NCI-H1092 treated with DMSO at 0.1 percent for 48 hours (cell line): ENCODE results near the gene RAPGEF1.

Experiments
- DNase-seq: peaks from one replicate; lab custom pipeline; 2025; lab: John Stamatoyannopoulos, UW

RAPGEF1 gene

DNA sequence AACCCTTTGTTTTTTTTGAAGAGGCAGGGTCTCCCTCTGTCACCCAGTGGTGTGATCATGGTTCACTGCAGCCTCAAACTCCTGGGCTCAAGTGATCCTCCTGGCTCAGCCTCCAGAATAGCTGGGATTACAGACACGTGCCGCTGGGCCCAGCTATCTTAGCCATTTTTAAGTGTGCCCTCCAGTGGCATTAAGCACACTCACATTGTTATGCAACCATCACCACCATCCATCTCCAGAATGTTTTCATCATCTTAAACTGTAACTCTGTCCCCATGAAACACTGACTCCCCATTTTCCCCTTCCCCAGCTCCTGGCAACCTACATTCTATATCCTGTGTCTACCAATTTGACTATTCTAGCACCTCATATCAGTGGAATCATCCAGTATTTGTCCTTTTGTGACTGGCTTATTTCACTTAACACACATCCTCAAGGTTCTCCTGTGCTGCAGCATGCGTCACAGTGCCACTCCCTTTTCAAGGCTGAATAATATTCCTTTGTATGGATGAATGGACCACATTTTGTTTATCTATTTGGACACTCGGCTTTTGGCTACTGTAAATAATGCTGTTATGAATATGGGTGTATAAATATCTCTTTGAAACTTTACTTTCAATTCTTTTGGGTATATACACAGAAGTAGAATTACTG is 12.5 kb upstream of the RAPGEF1 start:
- DNase-seq = no peak

DNA sequence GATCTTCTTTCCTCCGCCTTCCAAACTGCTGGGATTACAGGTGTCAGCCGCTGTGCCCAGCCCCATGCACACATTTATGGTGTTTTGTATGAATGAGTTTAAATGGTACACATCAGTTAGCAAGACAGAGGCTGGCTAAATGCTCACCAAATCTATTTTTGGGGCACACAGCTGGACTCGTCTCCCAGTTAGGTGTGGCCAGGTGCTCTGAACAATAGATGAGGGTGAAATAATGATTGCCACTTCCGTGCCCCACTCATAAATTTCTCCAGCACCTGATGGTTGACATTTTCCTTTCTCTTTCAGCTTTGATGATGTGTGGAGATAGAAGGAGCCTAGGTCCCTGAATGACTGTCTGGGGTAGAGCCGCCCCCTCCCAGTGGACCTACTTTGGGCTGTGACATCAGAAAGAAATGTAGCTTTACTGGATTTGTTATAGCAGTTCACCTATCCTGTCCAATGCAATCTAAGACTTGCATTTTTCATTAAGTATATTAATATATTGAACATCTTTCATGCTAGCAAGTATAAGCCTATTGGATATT is 8.6 kb upstream of the RAPGEF1 start:
- no peak for DNase-seq

DNA sequence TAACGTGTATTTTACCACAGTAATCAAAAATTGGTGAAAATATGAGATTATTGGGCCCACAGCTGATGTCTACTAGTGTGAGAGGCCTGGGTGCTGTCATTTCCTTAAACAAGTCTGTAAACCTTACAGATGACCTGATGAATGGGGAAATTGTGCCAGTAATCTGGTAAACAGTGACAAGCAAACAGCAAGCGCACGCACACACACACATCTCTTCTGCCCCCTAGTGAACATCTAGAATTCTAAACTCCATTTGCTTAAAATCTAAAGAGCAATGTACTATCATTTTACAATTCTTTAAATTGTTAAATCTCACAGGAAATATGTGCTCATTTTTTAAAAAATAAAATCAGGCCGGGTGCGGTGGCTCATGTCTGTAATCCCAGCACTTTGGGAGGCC is 7.5 kb upstream of the RAPGEF1 start:
- DNase-seq = peak; percentile 55

GRCh38 chr9:131745610-131746009 is 5.7 kb upstream of the RAPGEF1 start:
- DNase-seq = no peak

DNA sequence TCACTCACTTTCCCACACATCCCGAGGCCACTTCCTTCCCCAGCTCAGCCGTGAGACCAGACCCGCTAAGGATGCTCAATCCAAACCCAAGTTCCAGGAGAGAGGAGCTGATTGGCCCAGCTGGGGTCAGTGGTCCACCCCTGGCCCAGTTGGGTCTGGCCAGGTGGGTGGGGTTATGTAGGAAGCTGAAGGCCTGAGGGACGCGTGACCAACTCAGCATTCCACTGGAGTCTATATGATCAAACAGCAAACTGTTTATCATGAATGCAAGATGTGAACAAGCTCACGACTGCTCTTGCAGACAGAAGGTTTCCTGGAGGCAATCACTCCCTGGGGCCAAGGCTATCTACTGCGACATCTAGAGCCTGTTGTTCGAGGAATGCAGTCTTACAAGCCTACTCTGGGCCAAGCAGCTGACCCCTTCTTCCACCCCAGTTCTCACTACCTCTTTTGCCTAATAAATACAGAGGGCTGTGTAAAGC is 4.9 kb upstream of the RAPGEF1 start:
- DNase-seq = no peak

DNA sequence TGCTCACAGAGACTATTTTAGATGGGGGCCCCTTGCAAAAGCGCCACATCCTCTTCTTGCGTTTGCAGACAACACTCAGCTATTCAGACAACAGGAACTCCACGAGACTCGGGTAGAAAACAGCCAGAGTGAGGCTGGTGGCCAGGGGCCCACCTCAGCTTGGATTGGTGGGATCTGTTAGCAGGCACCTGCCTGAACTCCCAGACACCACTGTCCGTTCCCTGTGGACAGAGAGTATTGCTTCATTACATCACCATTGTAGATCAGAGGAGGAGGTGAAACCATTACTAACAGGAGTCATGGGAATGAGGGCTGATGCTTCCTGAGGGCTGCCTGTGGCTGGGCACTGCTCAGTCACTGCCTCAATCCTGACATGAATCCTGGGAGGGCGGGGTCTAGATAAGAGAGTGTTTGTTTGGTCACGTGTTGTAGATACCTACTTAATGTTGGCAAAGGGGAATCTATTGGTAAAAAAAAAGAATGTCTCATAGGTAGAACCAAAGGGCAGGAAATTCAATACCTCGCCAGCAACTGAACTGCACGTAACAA is 4.4 kb upstream of the RAPGEF1 start:
- DNase-seq = no peak

GRCh38 chr9:131743501-131743900 is 3.6 kb upstream of the RAPGEF1 start:
- no peak for DNase-seq

GRCh38 chr9:131743096-131743495 is 3.2 kb upstream of the RAPGEF1 start:
- no peak for DNase-seq

- DNase-seq = no peak
Observed at GRCh38 chr9:131740898-131741297, 1.0 kb upstream of the RAPGEF1 start.

- peak; percentile 26 for DNase-seq
Observed at GRCh38 chr9:131739133-131739958, 530 bp downstream of the RAPGEF1 start.

DNA sequence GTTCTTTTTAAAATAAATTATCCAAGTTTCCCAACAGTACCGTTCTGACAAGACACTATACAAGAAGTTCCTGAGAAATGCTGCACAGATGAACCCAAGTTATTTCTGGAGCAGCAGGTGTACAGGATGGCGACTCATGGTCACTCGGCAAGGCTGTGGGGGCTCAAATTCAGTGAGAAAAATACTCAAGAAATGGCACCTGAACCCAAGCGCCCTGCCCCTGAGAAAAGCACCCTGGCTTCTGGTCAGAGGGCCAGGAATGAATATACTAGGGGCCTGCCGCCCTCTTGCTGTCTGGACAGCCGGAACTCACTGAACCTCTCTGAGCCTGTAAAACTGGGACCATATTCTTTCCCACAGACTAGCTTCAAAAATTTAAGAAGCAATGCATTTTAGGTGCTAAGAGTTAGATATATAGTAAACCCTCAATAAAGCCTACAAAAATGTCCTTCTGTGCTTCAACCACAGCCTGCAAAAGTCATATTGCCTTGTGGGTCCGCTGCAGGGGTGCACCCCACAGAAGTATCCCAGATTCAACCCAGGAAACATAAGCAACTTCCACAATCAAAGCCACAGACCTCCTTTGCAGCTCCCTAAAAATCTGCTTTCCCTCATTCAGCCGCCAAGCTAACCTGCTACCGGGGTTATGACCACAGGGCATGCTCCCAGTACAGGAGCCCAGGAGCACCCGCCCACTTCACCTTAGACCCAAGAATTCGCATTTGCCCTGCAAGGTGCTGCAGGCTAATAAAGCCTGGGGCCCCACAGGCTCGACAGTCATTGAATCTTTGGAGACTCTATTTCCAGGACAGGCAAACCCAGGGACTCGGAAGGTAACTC is 1.4 kb downstream of the RAPGEF1 start:
- no peak for DNase-seq

- DNase-seq = no peak
Observed at GRCh38 chr9:131737426-131737825, 2.5 kb downstream of the RAPGEF1 start.

DNA sequence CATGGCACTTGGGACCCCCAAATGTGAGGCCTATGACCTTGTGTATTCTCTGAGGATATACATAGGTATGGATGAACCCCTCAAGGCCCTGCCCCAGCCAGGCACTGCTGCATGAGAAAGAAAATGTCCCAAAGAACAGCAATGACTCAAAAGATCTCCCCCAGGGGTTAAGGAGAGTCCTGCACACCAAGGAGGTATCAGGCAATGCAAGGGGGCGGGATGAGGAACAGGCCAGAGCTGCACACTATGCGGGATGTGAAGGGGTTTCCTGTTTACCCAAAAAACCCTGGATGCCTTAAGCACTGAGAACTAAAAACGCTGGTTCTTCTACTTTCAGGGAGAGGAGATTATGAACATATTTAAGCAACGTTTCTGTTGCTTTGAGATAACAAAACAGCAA is 3.4 kb downstream of the RAPGEF1 start:
- no peak for DNase-seq

- DNase-seq = no peak
Observed at GRCh38 chr9:131735238-131736128, 4.4 kb downstream of the RAPGEF1 start.

GRCh38 chr9:131734781-131735180 is 5.1 kb downstream of the RAPGEF1 start:
- DNase-seq = no peak

- DNase-seq = no peak
Observed at GRCh38 chr9:131734165-131734610, 5.7 kb downstream of the RAPGEF1 start.

- DNase-seq = no peak
Observed at GRCh38 chr9:131733541-131734061, 6.3 kb downstream of the RAPGEF1 start.

GRCh38 chr9:131732636-131733289 is 7.1 kb downstream of the RAPGEF1 start:
- DNase-seq = no peak

DNA sequence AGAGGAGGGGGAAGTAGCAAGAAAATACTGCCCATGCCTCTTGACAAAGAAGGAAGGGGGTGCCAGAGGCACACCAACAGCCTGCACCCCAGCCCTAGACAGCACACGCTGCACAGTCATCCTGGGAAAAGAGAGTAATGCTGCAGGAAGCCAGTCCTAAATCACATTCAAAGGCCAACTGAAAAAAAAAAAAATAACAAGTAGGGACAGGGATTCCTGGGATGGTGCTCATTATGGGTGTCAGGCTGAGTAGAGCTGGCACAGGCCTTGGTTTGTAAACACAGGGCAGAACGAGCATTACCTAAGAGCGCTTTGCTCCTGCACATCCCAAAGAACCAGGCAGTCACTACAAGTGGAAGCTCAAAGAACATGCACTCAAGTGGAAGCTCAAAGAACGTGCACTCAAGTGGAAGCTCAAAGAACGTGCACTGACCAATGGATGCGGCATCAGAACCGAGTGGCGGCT is 7.8 kb downstream of the RAPGEF1 start:
- DNase-seq = peak; percentile 83

DNA sequence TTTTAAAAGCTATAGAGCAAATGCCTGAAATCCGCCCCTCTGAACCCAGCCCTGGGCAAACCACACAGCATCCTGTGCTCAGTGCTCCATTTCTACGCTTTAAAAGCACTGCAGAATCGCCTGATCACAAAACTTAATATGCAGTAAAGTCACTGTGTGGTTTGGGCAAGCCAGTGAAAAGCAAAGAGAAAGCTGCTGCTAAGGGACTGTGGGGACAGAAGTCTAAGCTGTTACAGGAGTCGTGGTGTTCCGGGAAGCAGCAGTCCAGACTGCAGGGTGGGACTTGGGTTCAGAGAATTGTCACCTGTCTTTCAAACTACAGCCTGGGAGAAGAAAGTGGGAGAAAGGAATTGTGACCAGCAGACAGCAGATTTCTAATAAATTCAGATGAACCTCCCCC is 8.2 kb downstream of the RAPGEF1 start:
- DNase-seq = no peak
